PFSK-1 (cell line): ENCODE measurements around the gene KCNN2.

ENCODE experiments used
- FOXP2 ChIP-seq: optimal IDR thresholded peaks from 2 replicates; pipeline ENCODE3; 2011; ENCODE audit warnings: borderline replicate concordance, control low read depth, inconsistent platforms; ENCODE audit not compliant: insufficient read depth; ENCODE audit errors: extremely low read length, extremely low read depth
- POLR2AphosphoS5 ChIP-seq: IDR thresholded peaks from 2 replicates; pipeline ENCODE4 v1.6.1; 2012; ENCODE audit warnings: low read depth, mild to moderate bottlenecking, control low read depth, low read length, moderate library complexity
- SIN3A ChIP-seq: IDR thresholded peaks from 2 replicates; pipeline ENCODE4 v1.6.1; 2012; ENCODE audit warnings: mild to moderate bottlenecking, low read length, moderate library complexity, borderline replicate concordance; ENCODE audit not compliant: insufficient read depth
- TAF1 ChIP-seq: IDR thresholded peaks from 2 replicates; pipeline ENCODE4 v1.6.1; 2012; ENCODE audit warnings: low read length, control low read depth, borderline replicate concordance; ENCODE audit not compliant: insufficient read depth
- TF ChIP-seq, protein P1 (sequence below), 2 experiments: IDR thresholded peaks; 2 replicates each; pipeline versions ENCODE4 v1.6.1 to v1.8.0; 2011 to 2012; ENCODE audit warnings: low read depth in 2 of 2, low read length in 2 of 2, control low read depth in 1 of 2, inconsistent platforms in 1 of 2, mild to moderate bottlenecking in 1 of 2, moderate library complexity in 1 of 2; ENCODE audit not compliant: insufficient read depth in 1 of 2

KCNN2 gene

DNA sequence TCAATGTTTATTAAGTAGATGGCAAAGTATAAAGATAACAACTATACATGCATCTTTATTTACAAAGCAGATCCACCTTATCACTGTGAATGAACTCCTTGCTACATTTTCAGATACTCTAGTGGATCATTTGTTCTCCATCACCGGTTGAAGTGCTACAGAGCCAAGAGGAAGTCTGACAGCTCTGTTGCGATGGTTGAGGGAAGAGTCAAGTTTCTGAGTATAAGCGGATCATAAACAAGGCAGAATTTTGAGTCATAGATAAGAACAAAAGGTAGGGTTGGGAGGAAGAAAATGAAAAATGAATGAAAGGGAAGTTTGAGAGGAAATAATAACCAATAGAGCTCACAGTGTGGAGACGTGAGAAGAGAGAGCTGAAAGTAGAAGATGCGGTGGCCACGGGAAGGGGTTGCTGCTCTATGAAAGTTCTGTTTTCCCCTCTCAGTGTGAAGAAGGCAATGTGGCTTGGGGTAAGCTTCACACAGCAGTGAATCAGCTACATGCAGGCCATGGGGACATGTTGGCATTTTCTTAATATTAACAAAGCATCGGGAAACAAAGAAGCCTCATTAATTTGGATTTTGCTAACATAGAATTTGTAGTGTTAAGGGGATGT lies 30.8 kb upstream of the KCNN2 start:
- no peak for TF ChIP-seq TAF1
- no peak for TF ChIP-seq FOXP2
- no peak for TF ChIP-seq POLR2AphosphoS5
- TF ChIP-seq, protein P1, sequence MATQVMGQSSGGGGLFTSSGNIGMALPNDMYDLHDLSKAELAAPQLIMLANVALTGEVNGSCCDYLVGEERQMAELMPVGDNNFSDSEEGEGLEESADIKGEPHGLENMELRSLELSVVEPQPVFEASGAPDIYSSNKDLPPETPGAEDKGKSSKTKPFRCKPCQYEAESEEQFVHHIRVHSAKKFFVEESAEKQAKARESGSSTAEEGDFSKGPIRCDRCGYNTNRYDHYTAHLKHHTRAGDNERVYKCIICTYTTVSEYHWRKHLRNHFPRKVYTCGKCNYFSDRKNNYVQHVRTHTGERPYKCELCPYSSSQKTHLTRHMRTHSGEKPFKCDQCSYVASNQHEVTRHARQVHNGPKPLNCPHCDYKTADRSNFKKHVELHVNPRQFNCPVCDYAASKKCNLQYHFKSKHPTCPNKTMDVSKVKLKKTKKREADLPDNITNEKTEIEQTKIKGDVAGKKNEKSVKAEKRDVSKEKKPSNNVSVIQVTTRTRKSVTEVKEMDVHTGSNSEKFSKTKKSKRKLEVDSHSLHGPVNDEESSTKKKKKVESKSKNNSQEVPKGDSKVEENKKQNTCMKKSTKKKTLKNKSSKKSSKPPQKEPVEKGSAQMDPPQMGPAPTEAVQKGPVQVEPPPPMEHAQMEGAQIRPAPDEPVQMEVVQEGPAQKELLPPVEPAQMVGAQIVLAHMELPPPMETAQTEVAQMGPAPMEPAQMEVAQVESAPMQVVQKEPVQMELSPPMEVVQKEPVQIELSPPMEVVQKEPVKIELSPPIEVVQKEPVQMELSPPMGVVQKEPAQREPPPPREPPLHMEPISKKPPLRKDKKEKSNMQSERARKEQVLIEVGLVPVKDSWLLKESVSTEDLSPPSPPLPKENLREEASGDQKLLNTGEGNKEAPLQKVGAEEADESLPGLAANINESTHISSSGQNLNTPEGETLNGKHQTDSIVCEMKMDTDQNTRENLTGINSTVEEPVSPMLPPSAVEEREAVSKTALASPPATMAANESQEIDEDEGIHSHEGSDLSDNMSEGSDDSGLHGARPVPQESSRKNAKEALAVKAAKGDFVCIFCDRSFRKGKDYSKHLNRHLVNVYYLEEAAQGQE (IDR thresholded peaks at IDR 0.05; ENCODE audit: insufficient read depth in 1 of 2, low read depth in 2 of 2, low read length in 2 of 2) = no peak
- no peak for TF ChIP-seq SIN3A

DNA sequence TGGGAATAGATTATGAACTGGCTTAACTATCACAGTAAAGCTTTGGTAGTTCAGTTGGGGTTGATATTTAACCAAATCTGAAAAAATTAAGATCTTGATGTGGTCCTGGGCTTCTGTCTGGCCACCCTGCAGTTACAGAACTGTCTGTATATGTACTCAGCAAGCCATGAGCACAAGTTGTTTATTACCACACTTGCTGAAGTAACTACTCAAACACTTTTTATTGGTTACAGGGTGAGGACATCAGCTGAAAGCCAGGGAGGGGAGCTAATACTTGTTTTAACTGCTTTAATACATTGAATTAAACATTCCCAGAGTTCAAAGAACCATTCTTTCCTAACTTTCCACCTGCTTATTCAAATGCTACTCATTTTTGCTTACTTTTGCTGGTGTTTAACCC lies 29.4 kb upstream of the KCNN2 start:
- no peak for TF ChIP-seq SIN3A
- TF ChIP-seq, protein P1 (IDR thresholded peaks at IDR 0.05; ENCODE audit: insufficient read depth in 1 of 2, low read depth in 2 of 2, low read length in 2 of 2) = no peak
- no peak for TF ChIP-seq POLR2AphosphoS5
- TF ChIP-seq FOXP2 = no peak
- TF ChIP-seq TAF1 = no peak

DNA sequence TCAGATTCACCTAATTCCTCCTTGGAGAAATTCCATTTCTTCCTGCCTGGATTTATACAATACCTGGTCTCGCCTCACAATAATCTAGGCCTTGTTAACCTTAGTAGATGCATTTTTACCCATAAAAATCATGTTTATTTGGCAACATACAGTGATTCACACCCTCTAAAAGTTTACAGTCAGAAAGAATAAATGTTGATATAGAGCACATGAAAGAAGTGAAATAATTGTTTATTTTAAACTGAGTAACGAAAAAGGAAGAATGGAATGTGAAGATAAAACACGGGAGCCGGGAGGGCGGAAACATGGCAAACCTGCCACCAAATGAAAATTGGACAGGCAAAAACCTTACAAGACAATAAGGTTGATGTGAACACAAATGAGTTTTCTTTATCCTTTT lies 28.9 kb upstream of the KCNN2 start:
- TF ChIP-seq POLR2AphosphoS5 = no peak
- TF ChIP-seq TAF1 = no peak
- TF ChIP-seq, protein P1 (IDR thresholded peaks at IDR 0.05; ENCODE audit: insufficient read depth in 1 of 2, low read depth in 2 of 2, low read length in 2 of 2) = no peak
- TF ChIP-seq FOXP2 = no peak
- no peak for TF ChIP-seq SIN3A

DNA sequence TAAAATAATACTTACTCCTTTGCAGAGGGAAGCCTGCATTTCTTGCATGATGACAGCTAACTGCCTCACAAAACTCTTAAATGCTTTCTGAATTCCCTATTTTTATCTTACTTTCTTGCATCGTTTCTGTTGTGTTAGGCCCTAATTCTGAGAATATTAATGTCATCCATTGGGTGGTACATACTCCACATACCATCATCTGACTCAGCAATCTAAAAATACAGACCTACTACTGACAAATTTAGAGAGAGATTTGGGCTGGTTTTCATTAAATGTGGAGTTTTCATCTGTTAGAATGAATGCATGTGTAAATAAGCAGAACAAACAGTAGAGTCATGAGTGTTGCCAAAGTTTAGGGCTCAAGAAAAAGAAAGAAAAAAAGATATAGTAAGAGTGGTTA lies 26.5 kb upstream of the KCNN2 start:
- TF ChIP-seq TAF1 = no peak

DNA sequence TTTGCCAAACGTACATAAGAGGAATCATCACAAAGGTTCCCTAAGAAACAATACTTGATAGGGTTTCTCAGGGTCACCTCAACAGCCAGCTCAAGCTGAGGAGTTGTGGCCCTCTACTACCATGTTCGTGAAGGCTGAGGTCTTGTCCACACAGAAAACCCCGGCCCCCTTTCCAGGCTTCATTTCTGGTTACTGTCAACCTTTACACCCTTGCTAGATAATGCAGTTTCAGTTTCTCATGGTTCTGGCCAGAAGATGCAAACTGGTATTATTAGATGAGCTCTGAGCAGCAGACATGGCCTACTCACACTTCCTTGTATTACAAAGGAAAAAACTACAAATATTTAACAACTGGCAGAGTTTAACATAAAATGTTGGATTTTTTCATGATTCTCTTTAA lies 22.8 kb upstream of the KCNN2 start:
- TF ChIP-seq, protein P1 (IDR thresholded peaks at IDR 0.05; ENCODE audit: insufficient read depth in 1 of 2, low read depth in 2 of 2, low read length in 2 of 2) = no peak
- TF ChIP-seq POLR2AphosphoS5 (no peak), TAF1 (no peak), FOXP2 (no peak), SIN3A (no peak)
